Upper lobe of left lung (tissue), 4 donors: ENCODE results near the gene GPR158.

ENCODE experiments used
- EP300 ChIP-seq, 4 donors: sonication (generic); formaldehyde crosslinking; IDR thresholded peaks; one replicate each; pipeline ENCODE4 v1.5.1; 2017; ENCODE audit warnings: antibody characterized with exemption in 4 of 4, control low read depth in 2 of 4
- POLR2A ChIP-seq, 4 donors: fragments of 450-650 bp; IDR thresholded peaks; one replicate each; pipeline ENCODE4 v1.5.1; 2016 to 2017; ENCODE audit warnings: antibody characterized with exemption in 4 of 4, mild to moderate bottlenecking in 2 of 4
- POLR2AphosphoS5 ChIP-seq, 2 donors: sonication (generic); formaldehyde crosslinking; IDR thresholded peaks; one replicate each; pipeline ENCODE4 v1.5.1; 2017; ENCODE audit warnings: antibody characterized with exemption in 2 of 2
- TF ChIP-seq, protein P1 (sequence below), 6 experiments: fragments of 450-650 bp in 4 of 6; fragments of 200-600 bp in 2 of 6; sonication (generic) in 2 of 6; IDR thresholded peaks; one replicate each; pipeline ENCODE4 v1.5.1; 2016 to 2019; ENCODE audit warnings: antibody characterized with exemption in 6 of 6

- no peak for TF ChIP-seq EP300 (IDR thresholded peaks at IDR 0.05)
- TF ChIP-seq, protein P1, sequence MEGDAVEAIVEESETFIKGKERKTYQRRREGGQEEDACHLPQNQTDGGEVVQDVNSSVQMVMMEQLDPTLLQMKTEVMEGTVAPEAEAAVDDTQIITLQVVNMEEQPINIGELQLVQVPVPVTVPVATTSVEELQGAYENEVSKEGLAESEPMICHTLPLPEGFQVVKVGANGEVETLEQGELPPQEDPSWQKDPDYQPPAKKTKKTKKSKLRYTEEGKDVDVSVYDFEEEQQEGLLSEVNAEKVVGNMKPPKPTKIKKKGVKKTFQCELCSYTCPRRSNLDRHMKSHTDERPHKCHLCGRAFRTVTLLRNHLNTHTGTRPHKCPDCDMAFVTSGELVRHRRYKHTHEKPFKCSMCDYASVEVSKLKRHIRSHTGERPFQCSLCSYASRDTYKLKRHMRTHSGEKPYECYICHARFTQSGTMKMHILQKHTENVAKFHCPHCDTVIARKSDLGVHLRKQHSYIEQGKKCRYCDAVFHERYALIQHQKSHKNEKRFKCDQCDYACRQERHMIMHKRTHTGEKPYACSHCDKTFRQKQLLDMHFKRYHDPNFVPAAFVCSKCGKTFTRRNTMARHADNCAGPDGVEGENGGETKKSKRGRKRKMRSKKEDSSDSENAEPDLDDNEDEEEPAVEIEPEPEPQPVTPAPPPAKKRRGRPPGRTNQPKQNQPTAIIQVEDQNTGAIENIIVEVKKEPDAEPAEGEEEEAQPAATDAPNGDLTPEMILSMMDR (IDR thresholded peaks at IDR 0.05) = no peak
- no peak for TF ChIP-seq POLR2A (IDR thresholded peaks at IDR 0.05)
- no peak for TF ChIP-seq POLR2AphosphoS5 (IDR thresholded peaks at IDR 0.05)
Observed at GRCh38 chr10:25177754-25178135, 2.9 kb downstream of the GPR158 start.
